HCT116 (cell line): ENCODE data around the gene OGFOD2. TPM values are rescaled to one million over a fixed set of nuclear protein-coding genes. Genes with fewer than 3 reads are reported as not detected.

ENCODE experiments used
- ATAC-seq: fragments of 200-7000 bp; cut with Tn5 transposase; 2 replicates; pipeline ENCODE4 v1.9.1; 2020; ENCODE audit warnings: mild to moderate bottlenecking, moderate library complexity
- BruUV-seq: library from RNA; stranded (reverse); fragments of 400-500 nt; replicated peaks from 2 replicates; lab custom pipeline; 2021; lab: Mats Ljungman, UMichigan
- CTCF ChIA-PET: fragments of 300-600 bp; sonication (Branson Sonifier 250); formaldehyde crosslinking; loops from one replicate; lab custom pipeline; 2021; ENCODE audit warnings: antibody characterized with exemption; lab: Charles Lee
- POLR2A ChIA-PET: fragments of 300-600, 350-600 bp; sonication (Branson Sonifier 250); formaldehyde crosslinking; loops from one replicate; lab custom pipeline; 2021; ENCODE audit warnings: antibody characterized with exemption; lab: Charles Lee
- RAD21 ChIA-PET, 2 experiments: fragments of 300-600 bp; sonication (Branson Sonifier 250); formaldehyde crosslinking; loops; one replicate each; lab custom pipeline; 2023; ENCODE audit warnings: low total read pairs in 2 of 2; ENCODE audit not compliant: uncharacterized antibody in 2 of 2, unreplicated experiment in 2 of 2, low non-redundant PET in 1 of 2; lab: Charles Lee
- DNase-seq: peaks from one replicate; pipeline ENCODE4 v3.0.0-alpha.2; 2010; ENCODE audit warnings: low read depth, low spot score
- H2AFZ ChIP-seq: fragments of 200-600 bp; shearing (Covaris generic), sonication (generic); 2 replicates; pipeline ENCODE4 v1.6.1; 2017; ENCODE audit warnings: low read depth, mixed run types, mixed read lengths, antibody characterized with exemption, low read length; ENCODE audit not compliant: poor library complexity, severe bottlenecking
- H3K27ac ChIP-seq: 2 replicates; pipeline ENCODE4 v1.5.1; 2012; ENCODE audit warnings: low read depth, low read length
- H3K27me3 ChIP-seq: fragments of 200-600 bp; sonication (generic); 2 replicates; pipeline ENCODE4 v1.6.1; 2016; ENCODE audit warnings: mixed run types, low read length, mixed read lengths; ENCODE audit not compliant: insufficient read depth
- H3K36me3 ChIP-seq, 2 experiments: fragments of 200-500 bp in 1 of 2; fragments of 200-600 bp in 1 of 2; sonication (Bioruptor generic) in 1 of 2; sonication (generic) in 1 of 2; 2 replicates each; pipeline versions ENCODE4 v1.5.1 to v1.6.1; 2014 to 2016; ENCODE audit warnings: low read length in 2 of 2, inconsistent platforms in 1 of 2, mixed read lengths in 1 of 2, mixed run types in 1 of 2; ENCODE audit not compliant: insufficient read depth in 2 of 2, control insufficient read depth in 1 of 2
- H3K4me1 ChIP-seq, 2 experiments: fragments of 200-600 bp in 1 of 2; sonication (generic) in 1 of 2; 2 replicates each; pipeline versions ENCODE4 v1.5.1 to v1.6.1; 2012 to 2017; ENCODE audit warnings: low read length in 2 of 2, inconsistent platforms in 1 of 2, mild to moderate bottlenecking in 1 of 2, mixed read lengths in 1 of 2, mixed run types in 1 of 2, moderate library complexity in 1 of 2; ENCODE audit not compliant: insufficient read depth in 2 of 2, control insufficient read depth in 1 of 2
- H3K4me2 ChIP-seq: fragments of 200-600 bp; sonication (generic); 2 replicates; pipeline ENCODE4 v1.6.1; 2017; ENCODE audit warnings: mixed run types, low read length, mixed read lengths
- H3K4me3 ChIP-seq, 2 experiments: fragments of 200-600 bp in 1 of 2; sonication (generic) in 1 of 2; replicated peaks in 1 of 2; 2 replicates each; pipeline ENCODE4 v1.5.1; 2011 to 2016; ENCODE audit warnings: low read length in 2 of 2, control low read depth in 1 of 2, low read depth in 1 of 2, mild to moderate bottlenecking in 1 of 2, mixed read lengths in 1 of 2, mixed run types in 1 of 2
- H3K79me2 ChIP-seq: fragments of 200-600 bp; sonication (generic); 2 replicates; pipeline ENCODE4 v1.6.1; 2017; ENCODE audit warnings: mild to moderate bottlenecking, mixed run types, low read length, moderate library complexity, mixed read lengths; ENCODE audit not compliant: insufficient read depth
- H3K9ac ChIP-seq: fragments of 200-600 bp; sonication (generic); 2 replicates; pipeline ENCODE4 v1.6.1; 2016; ENCODE audit warnings: low read length, mixed read lengths
- H3K9me2 ChIP-seq: fragments of 200-600 bp; sonication (generic), shearing (Covaris generic); 2 replicates; pipeline ENCODE4 v1.6.1; 2017; ENCODE audit warnings: mixed run types, mild to moderate bottlenecking, moderate library complexity; ENCODE audit not compliant: insufficient read depth
- H3K9me3 ChIP-seq, 2 experiments: fragments of 200-500 bp in 1 of 2; fragments of 200-600 bp in 1 of 2; sonication (Bioruptor generic) in 1 of 2; sonication (generic) in 1 of 2; 2 replicates each; pipeline ENCODE4 v1.6.1; 2014 to 2017; ENCODE audit warnings: low read length in 2 of 2, mixed read lengths in 2 of 2, inconsistent platforms in 1 of 2, low read depth in 1 of 2, mild to moderate bottlenecking in 1 of 2, mixed run types in 1 of 2, moderate library complexity in 1 of 2; ENCODE audit not compliant: control insufficient read depth in 1 of 2, insufficient read depth in 1 of 2
- H4K20me1 ChIP-seq: fragments of 200-600 bp; sonication (generic), shearing (Covaris generic); 2 replicates; pipeline ENCODE4 v1.6.1; 2017; ENCODE audit warnings: mixed run types, mild to moderate bottlenecking, moderate library complexity; ENCODE audit not compliant: insufficient read depth
- EGR1 ChIP-seq: IDR thresholded peaks from 2 replicates; pipeline ENCODE4 v1.6.1; 2012; ENCODE audit warnings: low read depth
- ELF1 ChIP-seq: IDR thresholded peaks from 2 replicates; pipeline ENCODE4 v1.6.1; 2012; ENCODE audit warnings: low read depth, borderline replicate concordance
- FOSL1 ChIP-seq: IDR thresholded peaks from 2 replicates; pipeline ENCODE4 v1.6.1; 2012; ENCODE audit warnings: low read depth
- MAX ChIP-seq: IDR thresholded peaks from 2 replicates; pipeline ENCODE4 v1.6.1; 2012
- REST ChIP-seq: IDR thresholded peaks from 2 replicates; pipeline ENCODE4 v1.6.1; 2012; ENCODE audit warnings: low read depth
- SP1 ChIP-seq: IDR thresholded peaks from 2 replicates; pipeline ENCODE4 v1.6.1; 2012; ENCODE audit warnings: low read depth
- ZFX ChIP-seq: fragments of 450-650 bp; IDR thresholded peaks from 2 replicates; pipeline ENCODE4 v1.6.1; 2017
- ZNF274 ChIP-seq: fragments of 200-500 bp; sonication (Bioruptor generic); IDR thresholded peaks from 2 replicates; pipeline ENCODE4 v1.6.1; 2014; ENCODE audit warnings: mild to moderate bottlenecking, low read depth, low read length, inconsistent platforms
- intact Hi-C: fragments of 100-400 bp; cut with micrococcal nuclease; formaldehyde crosslinking; loops from 2 replicates; pipeline ENCODE4 v1.10.0; 2022
- total RNA-seq: library from RNA; stranded (reverse); gene quantifications from one replicate; pipeline ENCODE4 v1.2.1, GENCODE V29; 2021; ENCODE audit not compliant: unreplicated experiment

Gene OGFOD2
- total RNA-seq, 1 experiment from 2014 or later, result 29.5 TPM

- no peak for TF ChIP-seq REST
- TF ChIP-seq ELF1, result no peak
- no peak for TF ChIP-seq ZNF274
Measured at GRCh38 chr12:122965851-122966742, 8.9 kb upstream of the OGFOD2 start, which contains the start of gene ABCB9 (continued).

GRCh38 chr12:122966743-122967550, 8.1 kb upstream of the OGFOD2 start:
- no peak for TF ChIP-seq ZFX
- no peak for TF ChIP-seq SP1
- no peak for TF ChIP-seq FOSL1
- peak; percentile 6; the same call in 1 of the 2 replicates for TF ChIP-seq MAX
- no peak; the same call in 1 of the 2 replicates for TF ChIP-seq EGR1
- Histone ChIP-seq H3K27me3 (no peaks in the 10 kb centered on the region), H3K4me1 (peaks cover 22 to 35% of the 10 kb centered on the region in 2 experiments), H2AFZ (peak overlapping the region; percentile 42), H3K4me3 (peak overlapping the region in 1 of 2 experiments; percentile 30; a peak in 1 of 4 replicates), H3K79me2 (peaks cover 3% of the 10 kb centered on the region; the same call in 1 of the 2 replicates), H3K36me3 (no peaks in the 10 kb centered on the region), H3K9me2 (no peaks in the 10 kb centered on the region), H3K27ac (no peak overlapping the region), H3K9me3 (no peaks in the 10 kb centered on the region), H4K20me1 (no peaks in the 10 kb centered on the region), H3K9ac (peak overlapping the region; percentile 54), H3K4me2 (peak overlapping the region; percentile 86)
- ChIA-PET RAD21 (interaction anchor here in 1 of 2 experiments (0.8 to 1.0 kb wide), 3 partner anchors 9 to 266 kb away, joined by 3 to 4 read pairs (median 3); partner anchors contain the start of genes MPHOSPH9, MTRFR and OGFOD2), POLR2A (interaction anchor here (0.7 to 1.6 kb wide), 6 partner anchors 8 to 290 kb away, joined by 3 to 11 read pairs (median 4); partner anchors contain the start of genes MPHOSPH9, MTRFR and OGFOD2), CTCF (interaction anchor here (1.0 to 1.2 kb wide), 2 partner anchors 106 to 271 kb away, joined by 4 to 8 read pairs; no protein-coding TSS in a partner anchor)
- ATAC-seq (no peak), DNase-seq (no peak)
- BruUV-seq, result no TSS peak
- intact Hi-C loops, result no loop called here
